ENCODE measurements around the gene RUSF1.

- no peak for TF ChIP-seq CTCF (conservative IDR thresholded peaks at IDR 0.05 in 1 of 2, IDR thresholded peaks at IDR 0.05 in 1 of 2; ENCODE audit: low read depth in 1 of 2, low read length in 2 of 2)
- TF ChIP-seq EZH2 (IDR thresholded peaks at IDR 0.05; ENCODE audit: low read length, missing control alignments): no peak
Observed at GRCh38 chr16:31502981-31503380, 5.2 kb downstream of the RUSF1 start.
